ENCODE measurements around the gene CPED1.
"Not testable (repeated sequence)": the region's sequence is repeated elsewhere in the genome, so short reads cannot be mapped to it uniquely, and the experiment has no call there.

- not testable (repeated sequence) for TF ChIP-seq CTCF, POLR2A (IDR thresholded peaks at IDR 0.05)
Observed at GRCh38 chr7:121036776-121037175, 48.3 kb downstream of the CPED1 start.
